Measurements from ENCODE around the gene NRG2.

- TF ChIP-seq POLR2A (IDR thresholded peaks at IDR 0.05) (no peak), CTCF (IDR thresholded peaks at IDR 0.05 in 8 of 11, conservative IDR thresholded peaks at IDR 0.05 in 3 of 11) (no peak)
Measured at GRCh38 chr5:139904566-139904815, 138.6 kb downstream of the NRG2 start.
